ENCODE data around the gene ZNF791.
A peak's percentile ranks its signal among the peaks of the same experiment; 100 is the strongest.

ZNF791 gene

DNA sequence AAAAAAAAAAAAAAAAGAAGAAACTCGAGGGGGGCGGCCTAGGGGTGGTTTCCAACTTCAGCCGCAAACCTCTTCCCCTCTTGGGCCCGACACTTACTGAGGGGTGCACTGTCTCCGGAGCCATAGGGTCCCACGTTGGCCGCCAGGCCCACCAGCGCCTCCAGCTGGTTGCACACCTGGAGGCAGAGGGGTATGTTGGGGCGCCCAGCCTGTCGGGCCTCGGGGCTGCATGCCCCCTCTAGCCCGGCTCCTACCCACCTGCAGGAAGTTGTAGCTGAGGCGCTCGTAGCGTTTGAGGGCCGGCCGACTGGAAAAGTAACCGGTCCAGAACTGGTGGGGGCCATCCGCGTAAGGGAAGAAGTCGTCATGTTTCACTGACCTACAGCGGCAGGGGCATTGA, 47.2 kb downstream of the ZNF791 start:
- Histone ChIP-seq H3K4me2 (ENCODE audit: low read length) (no peak overlapping the region), H3K4me3 (ENCODE audit: low read length) (no peak overlapping the region), H3K9me3 (ENCODE audit: control insufficient read depth, insufficient read depth, low read length) (no peaks in the 10 kb centered on the region), H3F3A (ENCODE audit: control insufficient read depth, insufficient read depth) (no peaks in the 10 kb centered on the region), H3K9me2 (replicated peaks; ENCODE audit: control insufficient read depth, low read length) (no peaks in the 10 kb centered on the region), H4K20me1 (ENCODE audit: control insufficient read depth, insufficient read depth, low read depth, low read length) (no peaks in the 10 kb centered on the region), H3K36me3 (ENCODE audit: control insufficient read depth, low read length) (peaks cover 40% of the 10 kb centered on the region), H3K79me2 (ENCODE audit: control insufficient read depth, low read length) (no peaks in the 10 kb centered on the region), H3K27me3 (ENCODE audit: control insufficient read depth, low read length) (no peaks in the 10 kb centered on the region), H3K4me1 (ENCODE audit: control insufficient read depth, low read length) (no peaks in the 10 kb centered on the region), H3K27ac (ENCODE audit: low read depth, low read length) (no peak overlapping the region)
- TF ChIP-seq, protein P1, sequence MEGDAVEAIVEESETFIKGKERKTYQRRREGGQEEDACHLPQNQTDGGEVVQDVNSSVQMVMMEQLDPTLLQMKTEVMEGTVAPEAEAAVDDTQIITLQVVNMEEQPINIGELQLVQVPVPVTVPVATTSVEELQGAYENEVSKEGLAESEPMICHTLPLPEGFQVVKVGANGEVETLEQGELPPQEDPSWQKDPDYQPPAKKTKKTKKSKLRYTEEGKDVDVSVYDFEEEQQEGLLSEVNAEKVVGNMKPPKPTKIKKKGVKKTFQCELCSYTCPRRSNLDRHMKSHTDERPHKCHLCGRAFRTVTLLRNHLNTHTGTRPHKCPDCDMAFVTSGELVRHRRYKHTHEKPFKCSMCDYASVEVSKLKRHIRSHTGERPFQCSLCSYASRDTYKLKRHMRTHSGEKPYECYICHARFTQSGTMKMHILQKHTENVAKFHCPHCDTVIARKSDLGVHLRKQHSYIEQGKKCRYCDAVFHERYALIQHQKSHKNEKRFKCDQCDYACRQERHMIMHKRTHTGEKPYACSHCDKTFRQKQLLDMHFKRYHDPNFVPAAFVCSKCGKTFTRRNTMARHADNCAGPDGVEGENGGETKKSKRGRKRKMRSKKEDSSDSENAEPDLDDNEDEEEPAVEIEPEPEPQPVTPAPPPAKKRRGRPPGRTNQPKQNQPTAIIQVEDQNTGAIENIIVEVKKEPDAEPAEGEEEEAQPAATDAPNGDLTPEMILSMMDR (IDR thresholded peaks at IDR 0.05; ENCODE audit: low read depth, low read length, poor library complexity, severe bottlenecking) = no peak
- no peak for TF ChIP-seq EZH2phosphoT487 (IDR thresholded peaks at IDR 0.05; ENCODE audit: borderline replicate concordance, low read length)

DNA sequence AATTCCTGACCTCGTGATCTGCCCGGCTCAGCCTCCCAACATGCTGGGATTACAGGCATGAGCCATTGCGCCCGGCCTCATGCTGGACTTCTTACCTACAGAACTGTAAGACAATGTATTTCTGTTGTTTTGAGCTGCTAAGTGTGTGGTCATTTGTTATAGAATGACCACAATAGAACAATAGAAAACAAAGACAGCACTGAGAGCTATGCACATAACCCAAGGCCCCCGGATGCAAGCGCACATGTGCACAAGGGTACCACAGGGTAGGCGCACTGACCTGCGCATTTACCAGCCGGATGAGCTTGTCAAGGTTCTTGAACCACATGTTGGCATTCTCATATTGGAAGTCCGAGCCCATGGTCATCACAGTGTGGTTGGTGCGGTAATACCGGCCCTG, 50.3 kb downstream of the ZNF791 start:
- H3K4me2 ChIP-seq (ENCODE audit: low read length) = no peak overlapping the region

GRCh38 chr19:12664406-12665280, 53.9 kb downstream of the ZNF791 start:
- 0 out of 2 replicates have a peak, but pooled peaks cover 3% of the 10 kb centered on the region for H3F3A ChIP-seq (ENCODE audit: control insufficient read depth, insufficient read depth)
- TF ChIP-seq, protein P1 (IDR thresholded peaks at IDR 0.05; ENCODE audit: low read depth, low read length, poor library complexity, severe bottlenecking) = no peak
- TF ChIP-seq EZH2phosphoT487 (IDR thresholded peaks at IDR 0.05; ENCODE audit: borderline replicate concordance, low read length) = no peak
- no peaks in the 10 kb centered on the region for H4K20me1 ChIP-seq (ENCODE audit: control insufficient read depth, insufficient read depth, low read depth, low read length)
- H3K9me3 ChIP-seq (ENCODE audit: control insufficient read depth, insufficient read depth, low read length) = no peaks in the 10 kb centered on the region
- H3K36me3 ChIP-seq (ENCODE audit: control insufficient read depth, low read length) = peaks cover 31% of the 10 kb centered on the region
- no peaks in the 10 kb centered on the region for H3K27me3 ChIP-seq (ENCODE audit: control insufficient read depth, low read length)
- peaks cover 47% of the 10 kb centered on the region for H3K79me2 ChIP-seq (ENCODE audit: control insufficient read depth, low read length)
- H3K4me1 ChIP-seq (ENCODE audit: control insufficient read depth, low read length) = peaks cover 38% of the 10 kb centered on the region
- peak overlapping the region; percentile 92 for H3K4me2 ChIP-seq (ENCODE audit: low read length)
- H3K27ac ChIP-seq (ENCODE audit: low read depth, low read length) = peak overlapping the region; percentile 41
- H3K9me2 ChIP-seq (replicated peaks; ENCODE audit: control insufficient read depth, low read length) = no peaks in the 10 kb centered on the region
- H3K4me3 ChIP-seq (ENCODE audit: low read length) = peak overlapping the region; percentile 98

More for the DNA sequence above, 50.3 kb downstream of the ZNF791 start:
- Histone ChIP-seq H3K27me3 (ENCODE audit: control insufficient read depth, low read length) (no peaks in the 10 kb centered on the region), H3K79me2 (ENCODE audit: control insufficient read depth, low read length) (peaks cover 17% of the 10 kb centered on the region), H3K36me3 (ENCODE audit: control insufficient read depth, low read length) (peaks cover 50% of the 10 kb centered on the region), H3K9me3 (ENCODE audit: control insufficient read depth, insufficient read depth, low read length) (no peaks in the 10 kb centered on the region), H3F3A (ENCODE audit: control insufficient read depth, insufficient read depth) (no peaks in the 10 kb centered on the region), H3K4me3 (ENCODE audit: low read length) (no peak overlapping the region), H3K9me2 (replicated peaks; ENCODE audit: control insufficient read depth, low read length) (no peaks in the 10 kb centered on the region), H4K20me1 (ENCODE audit: control insufficient read depth, insufficient read depth, low read depth, low read length) (no peaks in the 10 kb centered on the region), H3K4me1 (ENCODE audit: control insufficient read depth, low read length) (peaks cover 18% of the 10 kb centered on the region), H3K27ac (ENCODE audit: low read depth, low read length) (no peak overlapping the region)
- TF ChIP-seq, protein P1 (IDR thresholded peaks at IDR 0.05; ENCODE audit: low read depth, low read length, poor library complexity, severe bottlenecking) = no peak
- no peak for TF ChIP-seq EZH2phosphoT487 (IDR thresholded peaks at IDR 0.05; ENCODE audit: borderline replicate concordance, low read length)

Measured in DOHH2 (cell line).